GM12874 (cell line): ENCODE data around the gene PCNX2.

ENCODE experiments used
- CTCF ChIP-seq: IDR thresholded peaks from 2 replicates; pipeline ENCODE4 v1.5.1; 2011; ENCODE audit warnings: low read depth, mild to moderate bottlenecking, control low read depth, low read length, moderate library complexity; ENCODE audit not compliant: insufficient read depth

The PCNX2 gene

GRCh38 chr1:233256191-233256590 is 39.3 kb downstream of the PCNX2 start:
- no peak for TF ChIP-seq CTCF

- no peak for TF ChIP-seq CTCF
These were observed 40.4 kb downstream of the PCNX2 start for GRCh38 chr1:233255145-233255544.

GRCh38 chr1:233253832-233254331 is 41.6 kb downstream of the PCNX2 start:
- TF ChIP-seq CTCF: no peak

GRCh38 chr1:233253231-233253831 is 42.2 kb downstream of the PCNX2 start:
- TF ChIP-seq CTCF: no peak

- TF ChIP-seq CTCF: no peak
These were observed 43.1 kb downstream of the PCNX2 start for GRCh38 chr1:233252441-233252840.

- TF ChIP-seq CTCF: no peak
These were observed 44.3 kb downstream of the PCNX2 start for GRCh38 chr1:233251201-233251720.

- TF ChIP-seq CTCF: no peak
These were observed 47.5 kb downstream of the PCNX2 start for GRCh38 chr1:233248014-233248413.
